ENCODE data around the gene RPTN.
"Not testable (repeated sequence)": the region's sequence is repeated elsewhere in the genome, so short reads cannot be mapped to it uniquely, and the experiment has no call there.

RPTN gene

DNA sequence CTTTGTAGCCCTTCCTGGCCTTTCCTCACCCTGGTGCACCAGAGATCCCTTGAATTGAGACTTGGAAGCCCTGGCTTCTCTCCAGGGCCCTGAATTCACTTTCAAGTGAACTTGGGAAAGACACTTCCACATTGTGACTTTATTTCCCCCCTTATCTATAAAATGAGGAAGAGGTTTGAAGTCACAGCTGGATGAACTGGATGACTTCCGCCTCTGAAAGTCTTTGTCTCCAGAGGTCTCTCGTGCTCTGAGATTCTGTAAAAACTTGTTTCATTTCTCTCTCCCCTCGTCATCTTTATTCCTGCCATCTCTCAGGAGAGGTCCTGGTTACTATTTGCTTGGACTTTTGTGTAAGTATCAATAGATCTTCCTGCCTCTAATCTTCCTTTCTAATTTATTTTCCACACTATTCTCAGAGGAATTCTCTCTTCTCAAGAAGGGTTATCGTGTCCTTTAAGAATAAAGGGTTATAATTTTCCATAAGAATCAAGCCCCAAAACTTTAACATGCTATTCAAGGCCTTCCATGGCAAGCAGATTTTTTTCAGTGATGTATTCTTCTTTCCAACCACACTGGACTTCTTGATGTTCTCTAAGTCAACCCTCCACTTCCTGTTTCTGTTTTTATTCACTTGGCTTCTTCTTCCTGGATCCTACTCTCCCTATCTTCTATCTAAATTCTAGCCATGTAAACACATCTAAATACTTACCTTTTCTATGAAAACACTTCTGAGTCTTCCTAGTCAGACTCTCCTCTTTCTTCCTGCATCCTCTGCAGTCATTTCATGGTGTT, 6.5 kb upstream of the RPTN start:
- DNase-seq (ENCODE audit: low read depth in 2 of 2), result no peak

DNA sequence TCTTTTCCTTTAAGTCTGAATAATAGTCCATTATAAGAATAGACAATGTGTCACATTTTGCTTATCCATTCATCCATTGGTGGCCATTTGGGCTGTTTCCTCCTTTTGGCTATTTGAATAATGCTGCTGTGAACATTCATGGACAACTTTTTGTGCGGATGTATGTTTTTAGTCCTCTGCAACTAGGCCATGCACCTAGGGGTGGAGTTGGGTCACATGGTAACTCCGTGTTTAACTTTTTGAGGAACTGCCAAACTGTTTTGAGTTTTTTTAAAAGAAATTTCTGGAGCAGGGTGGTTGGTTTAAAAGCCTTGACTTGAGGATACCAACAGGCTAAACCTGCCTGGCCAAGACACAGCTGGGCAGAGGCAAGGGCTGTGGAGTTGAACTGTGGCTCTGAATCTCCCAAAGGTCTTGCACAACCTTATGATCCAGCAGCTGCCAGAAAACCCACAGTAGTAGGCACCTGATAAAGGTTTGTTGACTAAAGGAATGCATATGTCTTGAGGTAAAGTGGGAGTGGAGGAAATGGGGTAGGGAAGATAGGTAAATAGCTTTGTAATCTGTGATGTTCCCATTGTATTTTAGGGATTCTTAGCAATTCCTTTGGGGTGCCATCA, 5.6 kb upstream of the RPTN start:
- no peak for DNase-seq (ENCODE audit: low read depth in 2 of 2)

DNA sequence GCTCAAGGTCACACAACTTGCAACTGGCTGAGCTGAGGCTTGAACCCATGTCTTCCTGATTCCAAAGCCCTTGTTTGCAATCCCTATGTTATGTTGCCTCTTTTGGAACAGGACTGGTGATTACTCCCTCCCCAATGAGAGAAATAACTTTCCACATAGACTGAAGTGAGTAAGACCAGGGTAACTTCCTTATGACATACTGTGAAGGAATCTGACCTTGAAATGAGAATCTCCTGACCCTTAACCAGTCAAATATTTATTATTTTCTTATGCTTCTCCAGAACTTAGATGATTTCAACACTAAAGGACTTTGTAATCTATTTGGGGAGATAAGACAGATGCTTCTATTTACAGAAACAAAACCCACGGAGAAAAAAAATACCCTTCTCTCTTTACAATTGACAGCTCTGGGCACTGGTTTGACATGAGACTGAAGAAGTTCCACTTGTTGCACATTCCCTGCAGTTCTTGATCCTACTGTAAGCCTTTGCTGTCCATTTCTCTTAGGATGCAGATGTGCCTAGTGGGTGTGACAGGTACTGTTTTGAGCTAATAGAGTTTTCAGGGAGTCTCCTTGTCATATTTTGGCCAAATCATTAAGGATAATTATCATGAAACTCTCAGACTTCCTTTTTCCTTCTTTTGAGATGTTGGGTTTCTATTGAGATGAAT, 3.9 kb upstream of the RPTN start:
- no peak for DNase-seq (ENCODE audit: low read depth in 2 of 2)

DNA sequence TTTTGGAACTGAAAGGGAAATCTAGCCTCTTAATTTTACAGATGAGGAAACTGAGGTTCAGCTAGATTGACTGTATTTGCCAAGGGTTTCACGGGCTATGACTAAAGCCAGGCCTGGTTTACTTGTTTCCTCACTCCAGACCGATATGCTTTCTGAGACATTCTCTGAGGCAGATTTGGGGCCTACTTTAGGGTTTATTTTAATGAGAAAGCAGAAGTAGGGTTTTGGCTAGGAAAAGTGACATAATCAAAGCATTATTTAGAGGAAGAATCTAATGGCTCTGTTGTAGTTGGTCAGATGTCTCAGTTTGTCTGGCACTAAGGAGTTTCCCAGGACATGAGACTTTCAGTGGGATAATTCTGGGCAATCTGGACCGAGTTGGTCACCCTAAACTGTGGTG, 1.5 kb upstream of the RPTN start:
- no peak for DNase-seq (ENCODE audit: low read depth in 2 of 2)

DNA sequence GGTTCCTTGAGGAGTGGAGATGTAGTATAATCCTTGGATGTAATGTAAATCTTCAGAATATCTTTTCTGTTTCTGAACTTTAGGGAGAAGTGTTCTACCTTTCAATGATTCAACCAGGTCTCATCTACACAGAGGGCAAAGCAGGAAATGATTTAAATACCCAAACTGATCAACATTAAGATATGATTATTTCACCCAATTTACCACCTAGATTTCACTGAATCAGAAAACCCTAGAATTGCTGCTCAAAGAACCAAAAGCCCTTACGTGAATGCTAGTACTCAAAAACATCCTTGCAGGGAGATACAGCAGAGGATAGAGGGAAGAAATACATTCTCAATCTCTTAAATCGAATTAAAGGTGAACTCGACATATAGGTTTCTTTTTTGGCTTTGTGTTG, 5.0 kb downstream of the RPTN start:
- DNase-seq (ENCODE audit: low read depth in 2 of 2), result no peak

DNA sequence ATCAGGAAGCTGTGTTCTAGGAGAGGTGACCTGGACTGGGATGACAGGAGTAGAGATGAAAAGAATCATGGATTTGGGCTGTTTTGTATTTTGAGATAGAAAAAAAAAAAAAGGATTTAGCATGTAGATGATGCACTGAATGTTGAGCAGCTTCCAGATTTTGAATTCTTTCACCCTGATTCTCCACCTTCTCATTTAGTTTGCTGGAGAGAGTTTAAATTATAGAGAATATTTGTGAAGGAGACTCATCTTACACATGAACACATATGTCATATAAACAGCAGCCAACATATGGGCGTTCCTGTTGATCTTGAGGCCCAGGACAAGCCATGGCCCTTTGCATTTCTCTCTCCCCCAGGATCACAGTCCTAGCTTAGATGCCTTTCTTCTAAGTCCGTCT, 7.4 kb downstream of the RPTN start:
- DNase-seq (ENCODE audit: low read depth in 2 of 2), result no peak

DNA sequence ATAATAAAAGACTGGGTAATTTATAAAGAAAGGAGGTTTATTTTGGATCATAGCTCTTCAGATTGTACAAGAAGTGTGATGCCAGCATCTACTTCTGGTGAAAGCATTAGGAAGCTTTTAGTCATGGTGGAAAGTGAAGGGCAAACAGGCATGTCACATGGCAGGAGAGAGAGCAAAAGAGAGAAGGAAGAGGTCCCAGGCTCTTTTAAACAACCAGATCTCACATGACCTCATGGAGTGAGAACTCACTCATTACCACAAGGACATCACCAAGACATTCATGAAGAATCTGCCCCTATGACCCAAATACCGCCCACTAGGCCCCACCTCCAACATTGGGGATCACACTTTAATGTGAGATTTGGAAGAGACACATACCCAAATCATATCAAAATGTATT, 10.0 kb downstream of the RPTN start:
- DNase-seq (ENCODE audit: low read depth in 2 of 2), result no peak

DNA sequence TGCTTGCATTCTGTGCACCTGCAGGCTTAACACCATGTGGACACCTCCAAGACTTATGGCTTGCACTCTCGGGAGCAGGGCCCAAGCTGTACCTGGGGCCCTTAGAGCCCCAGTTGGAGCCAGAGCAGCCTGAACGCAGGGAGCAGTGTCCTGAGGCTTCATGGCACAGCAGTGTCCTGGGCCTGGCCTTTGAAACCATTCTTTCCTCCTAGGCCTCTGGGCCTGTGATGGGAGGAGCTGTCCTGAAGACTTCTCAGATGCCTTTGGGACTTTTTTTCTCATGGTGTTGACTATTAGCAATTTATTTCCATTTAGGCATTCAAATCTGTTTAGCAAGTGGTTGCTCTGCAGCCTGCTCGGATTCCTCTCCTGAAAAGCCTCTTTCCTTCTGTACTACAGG, 11.0 kb downstream of the RPTN start:
- DNase-seq (ENCODE audit: low read depth in 2 of 2), result no peak

DNA sequence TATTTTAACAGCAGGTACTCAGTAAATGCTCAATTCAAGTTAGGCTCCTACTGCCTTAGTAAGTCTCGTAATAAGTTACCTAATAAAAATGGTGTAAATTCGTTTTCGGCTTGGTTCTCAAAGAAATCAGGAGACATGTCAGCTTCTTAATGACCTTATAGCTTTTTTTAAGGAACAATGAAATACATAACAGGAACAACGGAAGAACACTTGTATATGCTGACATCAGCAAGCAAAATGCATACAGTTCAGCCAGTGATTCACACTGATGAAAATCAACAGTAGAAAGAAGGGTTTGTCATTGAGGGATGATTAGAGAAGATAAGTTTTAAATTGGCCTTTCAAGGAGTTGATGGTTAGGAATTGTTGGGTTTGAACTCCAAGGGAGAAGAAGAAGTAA, 13.3 kb downstream of the RPTN start:
- DNase-seq (ENCODE audit: low read depth in 2 of 2), result no peak

DNA sequence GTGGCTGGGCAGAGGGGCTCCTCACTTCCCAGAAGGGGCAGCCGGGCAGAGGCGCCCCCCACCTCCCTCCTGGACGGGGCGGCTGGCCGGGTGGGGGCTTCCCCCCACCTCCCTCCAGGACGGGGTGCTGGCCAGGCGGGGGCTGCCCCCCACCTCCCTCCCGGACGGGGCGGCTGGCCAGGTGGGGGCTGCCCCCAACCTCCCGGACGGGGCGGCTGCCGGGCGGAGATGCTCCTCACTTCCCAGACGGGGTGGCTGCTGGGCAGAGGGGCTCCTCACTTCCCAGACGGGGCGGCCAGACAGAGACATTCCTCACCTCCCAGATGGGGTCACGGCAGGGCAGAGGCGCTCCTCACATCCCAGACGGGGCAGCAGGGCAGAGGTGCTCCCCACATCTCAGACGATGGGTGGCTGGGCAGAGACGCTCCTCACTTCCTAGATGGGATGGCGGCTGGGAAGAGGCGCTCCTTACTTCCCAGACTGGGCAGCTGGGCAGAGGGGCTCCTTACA, 14.3 kb downstream of the RPTN start:
- DNase-seq (ENCODE audit: low read depth in 2 of 2), result not testable (repeated sequence)

DNA sequence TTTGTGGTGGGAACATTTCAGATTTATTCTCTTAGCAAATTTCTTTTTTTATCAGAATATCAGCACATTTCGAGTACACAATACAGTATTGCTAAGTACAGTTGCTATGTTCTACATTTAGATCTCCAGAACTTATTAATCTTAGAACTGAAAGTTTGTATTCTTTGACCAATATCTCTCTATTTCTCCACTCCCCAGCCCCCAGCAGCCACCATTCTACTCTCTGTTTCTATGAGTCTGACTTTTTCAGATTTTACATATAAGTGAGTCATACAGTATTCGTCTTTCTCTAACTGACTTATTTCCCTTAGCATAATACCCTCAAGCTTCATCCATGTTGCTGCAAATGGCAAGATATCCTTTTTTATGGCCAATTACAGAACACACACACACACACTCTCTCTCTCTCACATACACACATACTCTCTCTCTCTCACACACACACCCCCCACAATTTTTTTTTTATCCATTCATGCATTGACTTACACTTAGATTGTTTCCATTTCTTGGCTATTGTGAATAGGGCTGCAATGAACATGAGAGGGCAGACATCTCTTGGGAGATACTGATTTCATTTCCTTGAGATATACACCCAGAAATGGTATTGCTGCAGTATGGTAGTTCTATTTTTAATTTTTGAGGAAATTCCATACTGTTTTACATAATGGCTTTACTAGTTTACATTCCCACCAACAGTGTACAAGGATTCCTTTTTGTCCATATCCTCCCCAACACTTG, 15.7 kb downstream of the RPTN start:
- DNase-seq (ENCODE audit: low read depth in 2 of 2), result peak; percentile 14 to 26

DNA sequence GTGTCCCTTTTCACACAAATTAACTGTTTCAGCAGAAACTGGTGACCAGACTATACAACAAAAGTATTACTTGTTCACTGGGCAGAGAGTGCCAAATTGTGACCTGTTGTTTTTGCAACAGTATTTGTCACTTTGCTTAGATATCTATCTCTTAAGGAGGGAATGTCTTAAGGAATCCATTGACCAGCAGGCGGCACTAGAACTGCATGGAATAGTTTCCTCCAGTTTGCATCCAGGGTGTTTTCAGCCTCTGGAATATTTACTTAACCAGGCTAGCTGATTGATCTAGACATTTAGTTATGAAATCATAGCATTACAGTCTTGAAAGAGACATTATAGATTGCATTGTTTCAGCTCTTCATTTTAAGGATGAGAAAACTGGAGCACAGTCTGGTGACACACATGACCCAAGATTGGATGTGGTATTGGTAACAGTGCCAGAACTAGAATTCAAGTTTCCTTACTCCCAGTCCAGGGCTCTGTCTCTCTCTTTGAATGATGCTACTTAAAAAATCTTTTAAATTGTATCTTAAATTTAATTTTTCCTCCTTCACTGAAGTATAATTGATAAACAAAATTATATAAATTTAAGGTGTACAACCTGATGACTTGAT, 16.9 kb downstream of the RPTN start:
- DNase-seq (ENCODE audit: low read depth in 2 of 2), result no peak

DNA sequence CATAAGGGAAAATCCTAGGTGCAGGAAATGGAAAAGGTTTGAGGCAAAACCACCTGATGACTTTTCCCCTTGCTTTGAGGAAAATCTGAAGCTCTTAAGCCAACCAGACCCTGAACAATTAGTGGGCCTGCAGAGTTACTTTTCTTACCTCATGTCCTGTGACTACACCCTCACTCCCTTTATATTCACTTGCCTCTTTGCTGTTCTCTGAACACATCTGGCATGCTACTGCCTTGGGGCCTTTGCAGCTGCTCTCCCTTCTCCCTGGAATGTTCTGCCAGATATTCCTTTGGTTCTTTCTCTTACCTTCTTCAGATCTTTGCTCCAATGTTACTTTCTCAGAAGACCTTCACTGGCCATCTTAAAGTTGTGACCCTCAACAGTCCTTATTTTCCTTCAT, 21.8 kb downstream of the RPTN start:
- no peak for DNase-seq (ENCODE audit: low read depth in 2 of 2)

DNA sequence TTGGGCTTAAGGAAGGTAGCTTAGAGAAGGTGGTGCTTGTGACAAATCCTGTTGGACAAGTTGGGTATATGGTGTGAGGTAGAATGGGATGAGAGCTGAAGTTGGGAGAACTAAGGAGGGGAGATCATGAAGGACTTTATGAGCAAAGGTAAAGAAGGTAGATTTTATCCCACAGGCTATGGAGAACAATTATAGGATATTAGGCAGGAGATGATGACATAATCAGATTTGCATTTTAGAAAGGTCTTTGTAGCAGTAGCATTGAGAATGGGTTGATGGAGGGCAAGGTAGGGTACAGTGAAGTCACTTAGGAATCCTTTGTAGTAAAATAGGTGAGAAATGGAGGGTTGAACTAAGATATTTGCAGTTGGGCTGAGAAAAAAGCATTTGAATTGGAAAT, 28.8 kb downstream of the RPTN start:
- no peak for DNase-seq (ENCODE audit: low read depth in 2 of 2)

DNA sequence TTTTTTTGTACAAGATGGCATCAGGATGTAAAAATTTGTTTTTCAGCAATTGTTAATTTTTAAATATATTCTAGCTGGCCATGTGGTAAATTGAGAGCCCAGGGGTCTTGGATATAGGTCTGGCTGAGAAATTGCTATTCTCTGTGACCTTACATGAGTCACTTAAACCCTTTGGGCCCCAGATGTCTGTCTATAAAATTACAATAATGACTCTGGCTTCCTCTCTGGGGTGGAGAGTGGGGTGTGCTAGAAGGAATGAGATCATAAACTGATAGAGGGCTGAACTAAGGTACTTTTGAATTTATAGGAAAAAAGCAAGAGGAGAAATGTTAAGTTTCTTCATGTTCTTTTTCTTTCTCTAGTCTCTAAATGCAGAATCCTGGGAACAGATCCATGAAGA, 31.4 kb downstream of the RPTN start:
- DNase-seq (ENCODE audit: low read depth in 2 of 2), result no peak

DNA sequence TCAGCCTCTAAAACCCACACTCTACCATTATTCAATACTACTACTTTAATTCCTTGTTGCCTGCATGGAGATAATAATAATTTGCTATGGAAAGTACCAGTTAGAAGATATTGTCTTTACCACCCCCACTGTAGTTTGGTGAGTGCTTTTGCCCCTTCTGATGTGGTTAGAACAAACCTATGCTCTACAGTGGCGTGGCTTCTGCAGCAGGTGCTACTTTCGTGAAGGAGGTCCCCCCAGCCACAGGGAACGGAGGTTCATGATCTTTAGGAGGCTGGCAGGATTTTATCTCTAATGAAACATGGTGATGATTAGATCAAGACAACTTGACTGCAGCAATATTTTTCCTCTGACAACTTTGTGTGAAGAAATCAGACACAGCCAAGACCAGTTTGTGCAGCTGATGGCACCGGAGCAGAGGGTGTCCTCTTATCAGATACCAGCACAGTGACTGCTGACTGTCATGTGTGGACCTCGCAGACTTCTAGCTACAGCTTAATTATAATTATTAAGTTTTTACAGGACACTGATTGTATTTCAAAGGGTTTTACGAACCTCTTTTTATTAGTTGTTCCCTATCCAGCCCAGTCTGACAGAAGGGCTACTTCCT, 33.1 kb downstream of the RPTN start:
- DNase-seq (ENCODE audit: low read depth in 2 of 2), result no peak

DNA sequence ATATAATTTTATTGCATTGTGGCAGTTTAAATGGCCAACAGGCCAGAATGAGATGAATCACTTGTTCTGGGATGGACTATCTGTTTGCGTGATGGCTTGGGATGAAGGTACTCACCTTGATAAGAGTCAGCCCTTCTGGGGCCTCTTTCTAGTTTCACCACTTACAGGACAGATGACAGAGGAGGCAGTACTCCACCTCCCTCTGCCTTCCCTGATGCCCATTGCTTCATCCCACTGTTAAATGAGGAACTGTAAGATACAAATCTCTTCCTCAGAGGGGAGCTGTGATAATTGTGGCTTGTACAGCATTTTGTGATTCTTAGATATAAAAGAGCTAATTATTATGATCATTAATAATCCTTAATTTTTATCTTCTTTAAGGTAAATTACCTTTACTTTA, 40.1 kb downstream of the RPTN start:
- no peak for DNase-seq (ENCODE audit: low read depth in 2 of 2)

DNA sequence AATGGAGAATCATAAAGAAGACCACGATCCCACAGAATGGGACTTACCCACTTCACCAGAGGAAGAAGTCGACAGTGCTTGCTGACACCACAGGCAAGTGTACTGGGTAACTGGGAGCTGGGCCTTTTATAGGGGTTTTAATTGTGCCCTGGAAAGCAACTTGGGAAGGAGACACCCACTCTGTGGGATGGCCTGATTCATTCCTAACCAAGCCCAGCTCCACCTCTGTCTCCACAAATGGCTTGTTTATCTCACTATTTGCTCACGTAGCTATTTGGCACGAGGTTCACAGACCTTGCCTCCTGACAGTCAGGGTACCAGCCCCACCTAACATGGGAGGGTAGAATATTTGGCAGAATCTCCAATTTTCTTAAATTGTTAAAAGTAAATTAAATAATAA, 43.7 kb downstream of the RPTN start, which contains the start of gene TCHH:
TCHH (minus strand) TSS at position 101 of the 400 bp plus-strand sequence. CDS start 1,364 bp downstream, outside the sequence.
- no peak for DNase-seq (ENCODE audit: low read depth in 2 of 2)

DNA sequence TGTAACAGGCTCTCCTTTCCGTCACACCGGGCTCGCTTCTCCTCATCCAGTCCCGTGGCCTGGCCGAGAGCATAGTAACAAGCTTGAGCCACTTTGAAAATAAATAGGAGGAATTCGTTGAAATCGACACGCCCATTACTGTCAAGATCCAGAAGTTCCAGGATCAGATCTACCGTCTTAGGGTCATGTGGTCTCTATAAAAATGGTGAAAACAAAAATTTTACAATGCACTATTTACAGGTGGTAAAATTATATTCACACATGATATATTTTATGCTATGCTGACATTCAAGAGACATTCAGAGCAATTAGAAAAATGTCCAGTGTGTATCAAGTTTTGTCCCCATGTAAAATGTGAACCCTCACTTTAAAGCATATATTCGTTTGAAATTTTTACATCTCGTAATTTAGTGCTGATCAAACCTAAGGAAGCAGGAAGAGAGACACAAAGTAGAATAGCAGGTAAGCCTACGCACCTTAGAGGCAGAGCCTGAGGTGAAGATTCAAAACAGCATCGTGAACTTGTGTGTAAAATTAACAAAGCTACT, 46.1 kb downstream of the RPTN start:
- DNase-seq (ENCODE audit: low read depth in 2 of 2), result no peak

DNA sequence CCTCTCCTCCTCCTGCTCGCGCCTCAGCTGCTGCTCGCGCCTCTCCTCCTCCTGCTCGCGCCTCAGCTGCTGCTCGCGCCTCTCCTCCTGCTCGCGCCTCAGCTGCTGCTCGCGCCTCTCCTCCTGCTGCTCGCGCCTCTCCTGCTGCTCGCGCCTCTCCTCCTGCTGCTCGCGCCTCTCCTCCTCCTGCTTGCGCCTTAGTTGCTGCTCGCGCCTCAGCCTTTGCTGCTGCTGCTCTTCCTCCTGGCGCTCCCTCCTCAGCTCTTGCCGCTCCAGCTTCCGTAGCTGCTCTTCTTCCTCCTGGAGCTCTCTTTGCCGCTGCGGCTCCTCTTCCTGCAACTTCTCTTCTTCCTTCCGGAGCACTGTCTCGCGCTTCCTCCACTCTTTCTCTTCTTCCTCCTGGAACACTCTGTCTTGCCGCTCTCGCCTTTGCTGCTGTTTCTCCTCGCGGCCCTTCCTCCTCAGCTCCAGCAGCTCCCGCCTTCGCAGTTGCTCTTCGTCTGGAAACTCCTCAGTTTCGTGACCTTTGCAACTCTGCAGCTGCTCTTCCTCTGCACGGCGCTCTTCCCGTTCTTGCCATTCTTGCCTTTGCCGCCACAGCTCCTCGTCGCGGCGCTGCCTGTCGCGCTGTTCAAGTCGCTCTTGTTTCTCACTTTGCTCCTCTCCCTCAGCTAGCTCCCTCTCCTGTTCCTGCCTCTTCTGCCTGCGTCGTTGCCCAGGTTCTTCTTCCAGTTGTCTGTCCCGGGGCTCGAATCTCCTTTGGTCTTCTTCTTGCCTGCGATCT, 46.7 kb downstream of the RPTN start:
- DNase-seq (ENCODE audit: low read depth in 2 of 2), result no peak
